GM18526 (cell line): ENCODE data around the gene PLEKHA6.

Source experiments
- POLR2A ChIP-seq: IDR thresholded peaks from 3 replicates; pipeline ENCODE4 v1.6.1; 2011; ENCODE audit not compliant: insufficient read length; ENCODE audit errors: extremely low read depth

The PLEKHA6 gene

GRCh38 chr1:204201348-204202040 lies 158.2 kb downstream of the PLEKHA6 start:
- TF ChIP-seq POLR2A: no peak

GRCh38 chr1:204199579-204199978 lies 160.2 kb downstream of the PLEKHA6 start:
- no peak for TF ChIP-seq POLR2A

- TF ChIP-seq POLR2A: no peak
These were observed 161.1 kb downstream of the PLEKHA6 start for GRCh38 chr1:204198348-204199340.

- TF ChIP-seq POLR2A: no peak
These were observed 162.7 kb downstream of the PLEKHA6 start for GRCh38 chr1:204197068-204197467.

- TF ChIP-seq POLR2A: no peak
These were observed 163.5 kb downstream of the PLEKHA6 start, which contains the start of gene KISS1 for GRCh38 chr1:204196068-204196795. KISS1 (minus strand) TSS chr1:204196491; CDS start chr1:204192876, 3,615 bp downstream.

- TF ChIP-seq POLR2A: no peak
These were observed 165.0 kb downstream of the PLEKHA6 start for GRCh38 chr1:204194771-204195170.

- TF ChIP-seq POLR2A: no peak
These were observed 165.6 kb downstream of the PLEKHA6 start for GRCh38 chr1:204194080-204194479.

GRCh38 chr1:204192589-204193352 lies 167.0 kb downstream of the PLEKHA6 start:
- TF ChIP-seq POLR2A: no peak

- no peak for TF ChIP-seq POLR2A
These were observed 167.7 kb downstream of the PLEKHA6 start for GRCh38 chr1:204192046-204192445.

- no peak for TF ChIP-seq POLR2A
These were observed 168.3 kb downstream of the PLEKHA6 start for GRCh38 chr1:204191456-204191855.

- no peak for TF ChIP-seq POLR2A
These were observed 169.2 kb downstream of the PLEKHA6 start for GRCh38 chr1:204190212-204191211.

GRCh38 chr1:204188959-204189639 lies 170.6 kb downstream of the PLEKHA6 start:
- no peak for TF ChIP-seq POLR2A

- TF ChIP-seq POLR2A: no peak
These were observed 173.1 kb downstream of the PLEKHA6 start for GRCh38 chr1:204186597-204186996.
